Transverse colon (tissue), 4 donors: ENCODE measurements around the gene HEPACAM2. TPM values are rescaled to one million over a fixed set of nuclear protein-coding genes. Genes with fewer than 3 reads are reported as not detected.

ENCODE experiments used
- DNase-seq: peaks from one replicate; pipeline ENCODE4 v3.0.0-alpha.2; 2019
- H3K27ac ChIP-seq, 4 donors: fragments of 200-600 bp; sonication (generic); 2 replicates each; pipeline ENCODE4 v1.5.1; 2016 to 2018; ENCODE audit warnings: inconsistent platforms in 4 of 4
- H3K27me3 ChIP-seq: fragments of 200-600 bp; sonication (generic); 2 replicates; pipeline ENCODE4 v1.5.1; 2017; ENCODE audit warnings: inconsistent platforms
- H3K36me3 ChIP-seq, 4 donors: fragments of 200-600 bp; sonication (generic); 2 replicates each; pipeline ENCODE4 v1.5.1; 2017 to 2019; ENCODE audit warnings: inconsistent platforms in 4 of 4
- H3K4me1 ChIP-seq, 4 donors: fragments of 200-600 bp; sonication (generic); 2 replicates each; pipeline ENCODE4 v1.5.1; 2017 to 2020; ENCODE audit warnings: inconsistent platforms in 4 of 4
- H3K4me3 ChIP-seq, 4 donors: fragments of 200-600 bp; sonication (generic); 1 replicate in 1 of 4; 2 replicates in 3 of 4; pipeline versions ENCODE4 v1.5.1 to v1.6.1; 2017 to 2019; ENCODE audit warnings: inconsistent platforms in 4 of 4
- H3K9me3 ChIP-seq, 2 donors: fragments of 200-600 bp; sonication (generic); 2 replicates each; pipeline ENCODE4 v1.5.1; 2017 to 2019; ENCODE audit warnings: inconsistent platforms in 2 of 2
- CTCF ChIP-seq, 5 experiments: fragments of 200-600 bp in 3 of 5; fragments of 450-650 bp in 2 of 5; sonication (generic) in 3 of 5; IDR thresholded peaks; 1 replicate in 2 of 5; 2 replicates in 3 of 5; pipeline ENCODE4 v1.5.1; 2016 to 2017; ENCODE audit warnings: antibody characterized with exemption in 5 of 5, inconsistent platforms in 3 of 5, mild to moderate bottlenecking in 2 of 5, moderate library complexity in 1 of 5
- EP300 ChIP-seq: sonication (generic); formaldehyde crosslinking; IDR thresholded peaks from one replicate; pipeline ENCODE4 v1.6.1; 2017; ENCODE audit warnings: antibody characterized with exemption, low read depth
- POLR2A ChIP-seq: fragments of 450-650 bp; IDR thresholded peaks from one replicate; pipeline ENCODE4 v1.6.1; 2016; ENCODE audit warnings: antibody characterized with exemption, mild to moderate bottlenecking, moderate library complexity
- POLR2AphosphoS5 ChIP-seq, 3 donors: sonication (generic); formaldehyde crosslinking; IDR thresholded peaks; one replicate each; pipeline ENCODE4 v1.6.1; 2016; ENCODE audit warnings: antibody characterized with exemption in 3 of 3
- WGBS, 2 donors: methylation state at CpG; one replicate each; pipeline ENCODE4 v1.1.5; 2018; ENCODE audit warnings: low coverage in 1 of 2; 5-methylcytosine and 5-hydroxymethylcytosine counted together
- in situ Hi-C, 4 donors: fragments of 200-750 bp; cut with MboI; loops; one replicate each; pipeline versions ENCODE4 v1.15.0 to v1.15.1; 2017; ENCODE audit warnings: low sequenced_read_pairs in 3 of 4, low pct_ligation_motif_present in 1 of 4, low pct_unique_long_range_greater_than_20kb in 1 of 4
- intact Hi-C: fragments of 100-400 bp; cut with DNase I; formaldehyde crosslinking; loops from one replicate; pipeline ENCODE4 v1.15.1; 2023; ENCODE audit warnings: low total_unique reads
- total RNA-seq, 4 donors: library from RNA; depleted of rRNA; stranded (reverse); fragments of >200 nt; gene quantifications; one replicate each; pipeline ENCODE4 v1.1.0, GENCODE V29; 2016

The HEPACAM2 gene
- total RNA-seq, 4 donors from 2014 or later = 10.5 to 127 (median 45.1) TPM

- Histone ChIP-seq H3K9me3 (no peaks in the 10 kb centered on the region), H3K27ac (no peak overlapping the region), H3K4me3 (no peak overlapping the region), H3K4me1 (peaks cover 0 to 2% (median under 1%) of the 10 kb centered on the region in 4 donors), H3K36me3 (peaks cover 0 to 13% (median 2%) of the 10 kb centered on the region in 4 donors), H3K27me3 (no peaks in the 10 kb centered on the region)
- 80% methylated on average over 2 of the region's 2 CpGs for WGBS, 2 donors
- in situ Hi-C loops (loop anchor here in 1 of 4 donors (10.0 kb wide), 1 partner anchor 56 kb away; no protein-coding TSS in a partner anchor), intact Hi-C loops (no loop called here)
- TF ChIP-seq POLR2A (no peak), EP300 (no peak), CTCF (IDR thresholded peaks at IDR 0.05) (no peak), POLR2AphosphoS5 (IDR thresholded peaks at IDR 0.05) (no peak)
- no peak for DNase-seq
These were observed 12.5 kb upstream of the HEPACAM2 start for GRCh38 chr7:93238748-93239147.

- DNase-seq = no peak
- TF ChIP-seq POLR2A (no peak), POLR2AphosphoS5 (IDR thresholded peaks at IDR 0.05) (no peak), EP300 (no peak), CTCF (IDR thresholded peaks at IDR 0.05) (no peak)
- Histone ChIP-seq H3K27ac (no peak overlapping the region), H3K4me1 (peaks cover 0 to 7% (median 4%) of the 10 kb centered on the region in 4 donors), H3K27me3 (no peaks in the 10 kb centered on the region), H3K9me3 (no peaks in the 10 kb centered on the region), H3K36me3 (peaks cover 0 to 13% (median 2%) of the 10 kb centered on the region in 4 donors), H3K4me3 (no peak overlapping the region)
- intact Hi-C loops (no loop called here), in situ Hi-C loops (loop anchor here in 1 of 4 donors (10.0 kb wide), 1 partner anchor 57 kb away; no protein-coding TSS in a partner anchor)
- 91 to 96% methylated on average over 4 of the region's 4 CpGs for WGBS, 2 donors
These were observed 11.9 kb upstream of the HEPACAM2 start for GRCh38 chr7:93238131-93238530.

GRCh38 chr7:93235541-93235940, 9.3 kb upstream of the HEPACAM2 start:
- in situ Hi-C loops = loop anchor here in 1 of 4 donors (10.0 kb wide), 1 partner anchor 59 kb away; no protein-coding TSS in a partner anchor
- Histone ChIP-seq H3K9me3 (no peaks in the 10 kb centered on the region), H3K4me1 (peaks cover 0 to 23% (median 11%) of the 10 kb centered on the region in 4 donors), H3K4me3 (no peak overlapping the region), H3K27ac (no peak overlapping the region), H3K27me3 (no peaks in the 10 kb centered on the region), H3K36me3 (no peaks in the 10 kb centered on the region)
- intact Hi-C loops = no loop called here
- TF ChIP-seq POLR2AphosphoS5 (IDR thresholded peaks at IDR 0.05) (no peak), CTCF (IDR thresholded peaks at IDR 0.05) (no peak), EP300 (no peak), POLR2A (no peak)
- 86 to 91% methylated on average over 2 of the region's 2 CpGs for WGBS, 2 donors
- DNase-seq = no peak

- intact Hi-C loops (no loop called here), in situ Hi-C loops (loop anchor here in 1 of 4 donors (10.0 kb wide), 1 partner anchor 62 kb away; no protein-coding TSS in a partner anchor)
- Histone ChIP-seq H3K27ac (peak overlapping the region; percentile 79 to 86 (median 83)), H3K36me3 (no peaks in the 10 kb centered on the region), H3K4me1 (peaks cover 0 to 33% (median 13%) of the 10 kb centered on the region in 4 donors), H3K27me3 (no peaks in the 10 kb centered on the region), H3K9me3 (no peaks in the 10 kb centered on the region), H3K4me3 (peak overlapping the region; percentile 61 to 83 (median 68))
- DNase-seq = no peak
- TF ChIP-seq POLR2A = no peak
- no peak for TF ChIP-seq EP300
- TF ChIP-seq CTCF (IDR thresholded peaks at IDR 0.05) = no peak
- TF ChIP-seq POLR2AphosphoS5 (IDR thresholded peaks at IDR 0.05) = no peak
- WGBS, 2 donors = 0 to 1% methylated on average over 1 to 8 of the region's 8 CpGs
These were observed 6.4 kb upstream of the HEPACAM2 start for GRCh38 chr7:93232673-93233018.
